Stimulated activated CD4-positive, alpha-beta T cell treated with anti-CD3 and anti-CD28 coated beads, TNF-alpha, amount 100 ng/mL, for 4 hours (primary cell): ENCODE measurements around the gene CST7.
"Not testable (repeated sequence)": the region's sequence is repeated elsewhere in the genome, so short reads cannot be mapped to it uniquely, and the experiment has no call there.

Experiments used
- DNase-seq, 3 experiments: peaks; one replicate each; pipeline ENCODE4 v3.0.0-alpha.2; 2020; ENCODE audit warnings: low read depth in 3 of 3

The CST7 gene

DNA sequence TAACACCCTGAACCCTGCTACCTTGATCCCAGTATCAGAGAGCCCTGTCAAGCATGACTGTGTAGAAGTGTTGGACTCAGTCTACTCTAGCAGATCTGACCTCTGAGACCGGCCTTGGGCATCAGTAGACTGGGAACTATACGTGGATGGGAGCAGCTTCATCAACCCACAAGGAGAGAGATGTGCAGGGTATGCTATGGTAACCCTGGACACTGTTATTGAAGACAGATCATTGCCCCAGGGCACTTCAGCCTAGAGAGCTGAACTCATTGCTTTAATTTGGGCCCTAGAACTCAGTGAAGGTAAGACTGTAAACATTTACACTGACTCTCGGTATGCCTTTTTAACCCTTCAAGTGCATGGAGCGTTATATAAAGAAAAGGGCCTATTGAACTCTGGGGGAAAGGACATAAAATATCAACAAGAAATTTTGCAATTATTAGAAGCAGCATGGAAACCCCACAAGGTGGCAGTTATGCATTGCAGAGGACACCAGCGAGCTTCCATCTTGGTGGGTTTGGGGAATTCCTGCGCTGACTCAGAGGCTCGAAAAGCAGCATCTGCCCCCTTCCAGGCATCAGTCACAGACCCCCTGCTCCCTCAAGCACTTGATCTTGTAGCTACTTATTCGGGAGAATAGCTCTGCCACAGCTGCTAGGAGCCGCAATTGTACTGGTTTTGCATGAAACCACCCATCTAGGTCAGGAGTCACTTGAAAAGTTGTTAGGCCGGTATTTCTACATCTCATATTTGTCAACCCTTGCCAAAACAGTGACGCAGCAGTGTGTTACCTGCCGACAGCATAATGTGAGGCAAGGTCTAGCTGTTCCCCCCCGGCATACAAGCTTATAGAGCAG lies 19.0 kb upstream of the CST7 start:
- not testable (repeated sequence) for DNase-seq

- DNase-seq: not testable (repeated sequence)
These were observed 18.1 kb upstream of the CST7 start for GRCh38 chr20:24930724-24931688.

DNA sequence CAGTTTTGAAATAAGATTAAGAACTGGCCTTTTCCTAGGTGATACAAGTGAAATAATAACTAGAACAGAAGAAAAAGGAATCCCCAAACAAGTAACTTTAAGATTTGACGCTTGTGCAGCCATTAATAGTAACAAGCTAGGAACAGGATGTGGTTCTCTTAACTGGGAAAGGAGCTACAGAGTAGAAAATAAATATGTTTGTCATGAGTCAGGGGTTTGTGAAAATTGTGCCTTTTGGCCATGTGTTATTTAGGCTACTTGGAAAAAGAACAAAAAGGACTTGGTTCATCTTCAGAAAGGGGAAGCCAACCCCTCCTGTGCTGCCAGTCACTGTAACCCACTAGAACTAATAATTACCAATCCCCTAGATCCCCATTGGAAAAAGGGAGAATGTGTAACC lies 17.2 kb upstream of the CST7 start:
- not testable (repeated sequence) for DNase-seq

- no peak for DNase-seq
These were observed 15.7 kb upstream of the CST7 start for GRCh38 chr20:24933266-24933908.

DNA sequence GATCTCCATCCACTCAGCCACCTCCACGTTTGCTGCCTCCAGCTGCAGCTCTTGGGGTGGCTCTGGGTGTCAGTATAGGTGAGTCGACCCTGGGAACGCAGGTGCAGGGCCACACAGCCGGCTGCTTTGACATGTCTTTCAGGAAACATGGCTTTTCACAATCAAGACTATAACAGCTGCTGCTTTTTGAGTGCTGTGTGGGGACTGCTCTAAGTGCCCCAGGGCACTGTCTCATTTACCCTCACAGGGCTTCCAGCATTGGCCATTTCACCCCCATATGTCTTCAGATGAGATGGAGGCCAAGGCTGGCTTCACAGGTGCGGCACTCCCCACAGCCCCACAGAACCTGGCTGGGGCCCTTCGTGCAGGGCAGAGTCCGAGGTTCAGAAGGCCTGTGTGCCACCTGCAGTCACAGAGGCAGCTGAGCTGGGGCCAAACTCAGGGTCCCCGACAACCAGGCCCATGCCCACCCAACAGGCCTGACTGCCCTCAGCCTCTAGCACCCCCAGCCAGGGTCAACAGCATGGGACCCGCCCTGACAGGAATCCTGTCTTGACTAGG lies 14.9 kb upstream of the CST7 start:
- DNase-seq: no peak

DNA sequence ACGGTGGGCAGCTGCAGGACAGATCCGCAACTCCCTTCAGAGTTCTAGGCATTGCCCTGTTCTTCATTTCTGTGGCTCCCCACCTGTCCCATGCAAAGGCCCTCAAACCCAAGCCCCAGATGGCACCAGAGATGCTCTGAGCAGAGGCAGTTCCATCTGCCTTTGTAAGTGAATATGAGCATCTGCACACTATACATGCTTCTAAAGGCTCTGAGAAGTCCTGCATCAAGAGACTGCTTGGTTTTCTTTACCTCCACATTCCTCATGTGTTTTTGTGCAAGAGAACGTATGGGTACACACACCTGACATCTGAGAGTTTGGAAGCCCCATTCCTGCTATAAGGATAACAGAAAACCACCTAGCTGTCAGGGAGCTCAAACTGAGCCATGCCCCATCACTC lies 14.4 kb upstream of the CST7 start:
- DNase-seq: no peak

GRCh38 chr20:24935140-24935539 lies 13.9 kb upstream of the CST7 start:
- no peak for DNase-seq

DNA sequence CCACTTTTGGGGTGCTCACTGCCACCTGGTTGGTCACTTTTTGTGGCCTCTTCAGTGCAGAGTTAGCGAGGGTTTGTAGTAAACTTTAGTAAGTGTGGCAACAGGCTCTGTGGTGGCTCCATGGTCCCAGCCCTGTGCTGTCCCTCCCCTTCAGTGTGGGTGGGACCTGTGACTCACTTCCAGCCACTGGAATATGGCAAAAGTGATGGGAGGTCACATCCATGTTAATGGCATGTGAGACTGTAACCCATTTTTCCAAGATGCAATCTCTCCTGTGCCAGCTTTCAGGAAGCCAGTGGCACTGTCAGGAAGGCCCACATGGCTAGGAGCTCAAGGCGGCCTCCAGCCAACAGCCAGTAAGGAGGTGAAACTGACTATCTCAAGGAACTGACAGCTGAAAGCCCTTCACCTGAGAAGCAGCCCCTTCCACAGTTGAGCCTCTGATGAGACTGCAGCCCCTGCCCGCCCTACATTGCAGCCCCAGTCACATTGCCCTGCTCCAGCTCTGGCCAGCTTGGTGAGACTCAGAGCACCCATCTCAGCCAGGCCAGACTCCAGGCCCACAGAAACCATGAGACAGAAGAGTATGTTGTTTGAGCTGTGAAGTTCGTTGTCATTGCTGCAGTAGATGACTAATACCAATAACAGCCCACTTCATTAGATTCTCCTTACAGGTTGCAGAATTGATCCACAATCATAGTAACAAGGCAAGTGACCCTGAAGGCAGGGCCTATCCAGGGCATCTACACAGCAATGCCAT lies 13.1 kb upstream of the CST7 start:
- no peak for DNase-seq

GRCh38 chr20:24936526-24937407 lies 12.3 kb upstream of the CST7 start:
- DNase-seq: no peak

- no peak for DNase-seq
These were observed 11.5 kb upstream of the CST7 start for GRCh38 chr20:24937579-24937978.

DNA sequence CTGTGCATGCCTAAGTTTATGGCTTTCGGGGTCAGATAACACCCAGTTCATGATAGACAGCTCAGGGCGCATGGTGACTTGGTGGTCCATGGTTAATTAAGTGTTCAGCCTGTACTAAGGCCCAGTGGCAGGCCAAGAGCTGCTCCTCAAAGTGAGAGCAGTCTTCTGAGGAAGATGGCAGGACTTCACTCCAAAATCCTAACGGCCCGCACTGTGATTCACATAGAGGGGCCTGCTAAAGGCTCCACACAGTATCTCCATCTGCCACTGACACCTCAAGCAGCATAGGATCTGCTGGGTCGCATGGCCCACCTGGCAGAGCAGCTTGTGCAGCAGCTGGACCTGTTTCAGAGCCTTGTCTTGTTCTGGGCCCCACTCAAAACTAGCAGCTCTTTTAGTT lies 10.6 kb upstream of the CST7 start:
- DNase-seq: no peak

GRCh38 chr20:24939036-24939435 lies 10.0 kb upstream of the CST7 start:
- DNase-seq: no peak

DNA sequence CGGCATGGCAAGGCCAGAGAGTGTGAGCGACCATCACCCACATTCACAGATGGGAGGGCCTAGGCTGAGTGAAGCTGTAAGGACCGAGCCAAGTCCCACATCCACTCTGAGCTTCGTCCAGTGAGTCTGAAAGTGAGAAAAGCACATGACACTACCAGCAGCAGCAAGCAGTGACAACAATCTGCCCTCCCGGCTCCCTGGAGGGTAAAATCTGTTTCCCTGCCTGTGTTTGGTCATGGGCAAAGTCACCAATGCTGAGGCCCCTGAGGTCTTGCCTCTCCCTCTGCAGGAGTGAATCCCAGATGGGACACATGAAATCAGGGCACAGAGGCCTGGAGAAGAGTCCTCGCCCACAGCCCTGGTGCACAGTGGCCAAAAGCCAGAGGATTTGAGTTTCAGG lies 6.4 kb upstream of the CST7 start:
- DNase-seq: no peak

DNA sequence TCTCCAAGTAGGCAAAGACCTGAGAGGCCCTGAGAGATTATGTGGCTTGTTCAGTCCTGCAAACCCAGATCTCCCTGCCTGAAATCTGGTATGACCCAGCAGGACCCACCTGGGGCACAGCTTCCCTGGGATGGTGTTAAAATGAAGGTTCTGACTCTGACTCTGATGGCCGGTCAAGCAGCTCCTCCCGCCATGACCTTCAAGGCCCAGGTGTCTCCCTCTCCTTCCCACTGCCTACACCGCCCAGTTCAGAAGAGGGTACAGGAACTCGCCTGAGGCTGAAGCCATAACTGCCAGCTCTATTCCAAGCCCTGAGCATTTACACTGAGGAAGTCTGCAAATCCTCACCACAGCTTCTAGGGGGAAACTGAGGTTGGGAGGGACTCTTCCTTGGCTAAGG lies 5.9 kb upstream of the CST7 start:
- no peak for DNase-seq

GRCh38 chr20:24943731-24944130 lies 5.3 kb upstream of the CST7 start:
- no peak for DNase-seq

DNA sequence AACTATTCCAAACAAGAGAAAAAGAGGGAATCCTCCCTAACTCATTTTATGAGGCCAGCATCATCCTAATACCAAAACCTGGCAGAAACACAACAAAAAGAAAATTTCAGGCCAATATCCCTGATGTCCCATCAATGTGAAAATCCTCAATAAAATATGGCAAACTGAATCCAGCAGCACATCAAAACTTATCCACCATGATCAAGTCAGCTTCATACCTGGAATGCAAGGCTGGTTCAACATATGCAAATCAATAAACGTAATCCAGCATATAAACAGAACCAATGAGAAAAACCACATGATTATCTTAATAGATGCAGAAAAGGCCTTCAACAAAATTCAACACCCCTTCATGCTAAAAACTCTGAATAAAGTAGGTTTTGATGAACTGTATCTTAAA lies 2.7 kb upstream of the CST7 start:
- not testable (repeated sequence) for DNase-seq

GRCh38 chr20:24948396-24948938 lies 602 bp upstream of the CST7 start:
- DNase-seq: not testable (repeated sequence)

- DNase-seq: no peak
These were observed 673 bp downstream of the CST7 start for GRCh38 chr20:24949756-24950127.

DNA sequence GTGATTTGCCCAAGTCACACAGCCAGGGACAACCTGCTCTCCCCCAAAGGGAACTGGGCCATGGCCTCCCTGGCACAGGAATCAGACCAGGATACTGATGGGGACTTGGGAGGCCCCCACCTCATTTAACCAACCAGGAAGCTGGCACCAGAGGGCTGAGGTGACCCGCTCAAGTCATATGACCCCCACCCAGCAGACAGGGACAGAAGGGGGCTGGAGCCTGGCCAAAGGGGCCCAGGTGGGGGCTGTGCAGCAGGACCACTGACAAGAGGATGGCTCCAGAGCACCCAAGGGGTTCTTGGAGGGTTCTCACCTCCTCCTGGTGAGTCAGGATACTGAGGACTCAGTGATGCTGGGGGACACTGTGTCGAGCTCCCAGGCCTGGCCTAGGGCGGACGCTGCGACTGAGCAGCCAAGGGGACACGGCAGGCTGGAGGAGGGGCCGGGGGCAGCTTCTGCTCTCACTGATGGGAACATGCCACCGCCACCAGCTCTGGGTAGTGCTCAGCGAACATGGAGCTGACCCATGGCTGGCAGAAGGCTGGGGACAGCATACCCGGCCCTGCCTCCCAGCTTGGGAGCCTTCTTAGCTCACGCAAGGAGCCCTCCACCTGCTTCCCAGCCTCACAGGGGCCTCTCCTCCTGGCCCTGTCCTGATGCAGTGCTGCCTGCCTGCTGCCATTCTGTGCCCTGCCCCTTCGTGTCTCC lies 1.2 kb downstream of the CST7 start:
- no peak for DNase-seq
